Right cardiac atrium (tissue), 5 donors: Measurements from ENCODE around the gene C5orf46. TPM values are rescaled to one million over a fixed set of nuclear protein-coding genes. Genes with fewer than 3 reads are reported as not detected.
"Not testable (repeated sequence)": the region's sequence is repeated elsewhere in the genome, so short reads cannot be mapped to it uniquely, and the experiment has no call there.

ENCODE experiments used
- ATAC-seq, 2 donors: fragments of 200-7000 bp; cut with Tn5 transposase; one replicate each; pipeline versions ENCODE4 v1.8.0 to v1.9.1; 2020; ENCODE audit warnings: moderate library complexity in 2 of 2, mild to moderate bottlenecking in 1 of 2
- DNase-seq, 3 donors: peaks; one replicate each; pipeline ENCODE4 v3.0.0-alpha.2; 2020
- H3K27ac ChIP-seq: one replicate; pipeline ENCODE4 v1.5.1; 2013; ENCODE audit warnings: mild to moderate bottlenecking, low read length, control low read depth, moderate library complexity
- H3K27me3 ChIP-seq: one replicate; pipeline ENCODE4 v1.6.1; 2013; ENCODE audit not compliant: control insufficient read depth, insufficient read depth
- H3K4me1 ChIP-seq: one replicate; pipeline ENCODE4 v1.6.1; 2013; ENCODE audit warnings: low read length; ENCODE audit not compliant: control insufficient read depth, insufficient read depth
- H3K4me3 ChIP-seq: one replicate; pipeline ENCODE4 v1.5.1; 2013; ENCODE audit warnings: low read length, control low read depth
- H3K9me3 ChIP-seq: one replicate; pipeline ENCODE4 v1.6.1; 2013; ENCODE audit warnings: low read length; ENCODE audit not compliant: control insufficient read depth
- WGBS: extraction: QIAGEN DNeasy Blood & Tissue Kit; methylation state at CpG from one replicate; pipeline ENCODE4 v1.1.7; 2013; 5-methylcytosine and 5-hydroxymethylcytosine counted together
- intact Hi-C, 4 donors: fragments of 100-400 bp; cut with DNase I; formaldehyde crosslinking; loops; one replicate each; pipeline versions ENCODE4 v1.11.0 to v1.14.0; 2022 to 2023
- polyA plus RNA-seq: library from polyadenylated mRNA; stranded (reverse); fragments of 200-250 nt; gene quantifications from one replicate; pipeline ENCODE4 v1.2.3, GENCODE V29; 2013
- total RNA-seq, 4 donors: library from RNA; stranded (reverse); fragmentation: NEBNext Ultra II Directional; extraction: Animal tissue kit (Norgen Biotek cat#: 25700); gene quantifications; one replicate each; pipeline ENCODE4 v1.2.1, GENCODE V29; 2021
- donor health status: healthy with polysubstance abuse.
- donor health status: DM: no; HTN: yes; CAD: no.
- donor health status: DM: no; HTN: no; CAD: no.
- donor health status: DM: no; HTN: yes; CAD: no; lungs with severe emphysema.
- donor health status: DM: yes; HTN: yes; CAD: no.

C5orf46 gene
- total and polyA plus RNA-seq, 5 donors = 1.5 to 6.0 (median 2.9) TPM

- Histone ChIP-seq H3K9me3 (no peaks in the 10 kb centered on the region), H3K27ac (no peak overlapping the region), H3K27me3 (no peaks in the 10 kb centered on the region), H3K4me3 (no peak overlapping the region), H3K4me1 (no peaks in the 10 kb centered on the region)
- 43% methylated on average over 3 of the region's 3 CpGs for WGBS
- no peak for ATAC-seq
- no peak for DNase-seq
- intact Hi-C loops = no loop called here
Observed at GRCh38 chr5:147874910-147875367, 31.4 kb downstream of the C5orf46 start.

DNA sequence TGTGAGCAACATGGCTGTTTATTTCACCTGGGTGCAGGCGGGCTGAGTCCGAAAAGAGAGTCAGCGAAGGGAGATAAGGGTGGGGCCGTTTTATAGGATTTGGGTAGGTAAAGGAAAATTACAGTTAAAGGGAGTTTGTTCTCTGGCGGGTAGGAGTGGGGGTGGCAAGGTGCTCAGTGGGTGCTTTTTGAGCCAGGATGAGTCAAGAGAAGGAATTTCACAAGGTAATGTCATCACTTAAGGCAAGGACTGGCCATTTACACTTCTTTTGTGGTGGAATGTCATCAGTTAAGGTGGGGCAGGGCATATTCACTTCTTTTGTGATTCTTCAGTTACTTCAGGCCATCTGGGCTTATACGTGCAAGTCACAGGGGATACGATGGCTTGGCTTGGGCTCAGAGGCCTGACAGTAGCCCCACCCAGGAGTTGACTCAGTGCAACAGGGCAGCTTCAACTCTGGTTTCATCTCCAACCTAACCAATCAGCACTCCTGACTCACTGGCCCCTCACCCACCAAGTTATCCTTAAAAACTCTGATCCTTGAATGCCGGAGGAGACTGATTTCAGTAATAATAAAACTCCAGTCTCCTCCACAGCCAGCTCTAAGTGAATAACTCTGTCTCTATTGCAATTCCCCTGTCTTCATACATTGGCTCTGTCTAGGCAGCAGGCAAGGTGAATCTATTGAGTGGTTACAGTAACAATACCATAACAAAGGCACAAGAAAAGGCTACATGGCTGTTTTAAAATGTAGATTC, 32.0 kb downstream of the C5orf46 start:
- DNase-seq, H3K27me3 ChIP-seq, H3K4me1 ChIP-seq, H3K4me3 ChIP-seq, ATAC-seq, intact Hi-C loops, H3K9me3 ChIP-seq, H3K27ac ChIP-seq: not testable (repeated sequence)
- 79% methylated on average over 7 of the region's 8 CpGs for WGBS

DNA sequence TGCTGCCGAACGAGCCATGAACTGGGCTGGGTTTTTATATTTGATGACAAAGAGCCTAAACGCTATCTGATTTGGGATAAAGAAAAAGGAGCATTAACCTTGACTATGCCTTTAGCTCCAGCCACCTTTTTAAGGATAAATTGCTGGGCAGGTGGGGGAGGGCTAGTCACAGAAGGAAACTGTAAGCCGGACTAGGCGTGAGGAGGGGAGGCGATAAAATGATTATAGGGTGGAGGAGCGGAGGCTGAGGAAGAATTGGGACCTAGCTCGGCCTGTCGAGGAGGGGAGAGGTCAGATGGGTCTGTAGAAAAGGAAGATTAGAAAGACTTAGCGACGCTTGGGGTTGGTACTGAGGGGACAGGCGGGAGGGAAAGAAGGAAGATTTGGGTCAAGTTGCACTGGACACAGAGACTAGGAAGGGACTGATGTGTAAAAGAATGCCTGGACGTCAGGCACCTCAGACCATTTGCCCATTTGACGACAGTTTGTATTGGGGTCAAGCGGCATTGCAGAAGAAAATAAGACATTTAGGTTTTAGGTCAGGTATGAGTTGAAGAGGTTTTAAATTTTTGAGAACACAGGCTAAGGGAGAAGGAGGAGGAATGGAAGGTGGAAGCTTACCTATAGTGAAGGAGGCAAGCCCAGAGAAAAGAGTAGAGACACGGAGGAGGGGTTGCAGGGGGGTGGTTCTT, 33.4 kb downstream of the C5orf46 start:
- WGBS = 90% methylated on average over 16 of the region's 16 CpGs
- H3K27ac ChIP-seq, H3K4me3 ChIP-seq, H3K4me1 ChIP-seq, ATAC-seq, H3K27me3 ChIP-seq, H3K9me3 ChIP-seq, DNase-seq, intact Hi-C loops: not testable (repeated sequence)

GRCh38 chr5:147871980-147872549, 34.3 kb downstream of the C5orf46 start:
- H3K27ac ChIP-seq, H3K27me3 ChIP-seq, DNase-seq, ATAC-seq, intact Hi-C loops, H3K9me3 ChIP-seq, H3K4me3 ChIP-seq, H3K4me1 ChIP-seq: not testable (repeated sequence)
- 94% methylated on average over 18 of the region's 18 CpGs for WGBS

- H3K4me3 ChIP-seq, H3K27me3 ChIP-seq, H3K4me1 ChIP-seq, H3K27ac ChIP-seq, ATAC-seq, intact Hi-C loops, H3K9me3 ChIP-seq, DNase-seq: not testable (repeated sequence)
- 79% methylated on average over 6 of the region's 6 CpGs for WGBS
Observed at GRCh38 chr5:147869892-147870291, 36.4 kb downstream of the C5orf46 start.

- no peak overlapping the region for H3K4me3 ChIP-seq
- 54% methylated on average over 4 of the region's 4 CpGs for WGBS
- DNase-seq (no peak), ATAC-seq (no peak)
- no peaks in the 10 kb centered on the region for H3K4me1 ChIP-seq
- H3K9me3 ChIP-seq = no peaks in the 10 kb centered on the region
- intact Hi-C loops = no loop called here
- H3K27me3 ChIP-seq = no peaks in the 10 kb centered on the region
- no peak overlapping the region for H3K27ac ChIP-seq
Observed at GRCh38 chr5:147869112-147869511, 37.2 kb downstream of the C5orf46 start.

DNA sequence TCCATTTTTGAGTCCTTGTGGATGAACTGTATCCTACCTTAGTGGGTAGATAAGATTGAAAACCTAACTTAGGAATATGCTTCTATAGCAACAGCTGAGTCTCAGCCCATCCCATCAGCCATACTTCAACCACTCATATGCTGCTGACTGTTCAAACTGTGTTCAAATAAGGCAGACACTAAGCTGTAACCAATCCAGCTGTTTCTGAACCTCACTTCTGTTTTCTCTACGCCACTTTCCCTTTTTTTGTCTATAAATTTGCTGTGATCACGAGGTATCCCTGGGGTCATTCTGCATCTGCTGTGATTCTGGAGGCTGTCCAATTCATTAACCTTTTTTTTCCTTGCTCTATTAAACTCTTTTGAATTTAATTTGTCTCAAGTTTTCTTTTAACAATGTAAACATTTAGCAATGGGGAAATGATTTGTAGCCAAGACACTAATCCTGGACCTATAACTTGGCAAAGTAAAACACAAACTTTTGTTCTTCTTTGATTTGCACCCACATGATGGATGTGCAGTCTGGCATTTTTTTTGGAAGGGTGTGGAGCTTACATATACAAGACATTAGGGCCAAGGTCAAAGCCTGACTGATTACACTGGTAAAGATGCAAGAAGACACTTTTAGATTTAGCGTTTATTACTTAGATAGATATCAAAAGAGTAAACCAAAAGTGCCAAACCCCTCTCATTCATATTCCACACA, 42.7 kb downstream of the C5orf46 start:
- Histone ChIP-seq H3K27me3 (no peaks in the 10 kb centered on the region), H3K4me3 (no peak overlapping the region), H3K9me3 (no peaks in the 10 kb centered on the region), H3K4me1 (no peaks in the 10 kb centered on the region), H3K27ac (no peak overlapping the region)
- ATAC-seq (no peak), DNase-seq (no peak)
- 51% methylated on average over 3 of the region's 3 CpGs for WGBS
- intact Hi-C loops = no loop called here

- WGBS = 81% methylated on average over 1 of the region's 1 CpG
- Histone ChIP-seq H3K27ac (no peak overlapping the region), H3K9me3 (no peaks in the 10 kb centered on the region), H3K4me1 (no peaks in the 10 kb centered on the region), H3K4me3 (no peak overlapping the region), H3K27me3 (no peaks in the 10 kb centered on the region)
- intact Hi-C loops = no loop called here
- no peak for DNase-seq
- ATAC-seq = no peak
Observed at GRCh38 chr5:147860641-147861025, 45.7 kb downstream of the C5orf46 start.

DNA sequence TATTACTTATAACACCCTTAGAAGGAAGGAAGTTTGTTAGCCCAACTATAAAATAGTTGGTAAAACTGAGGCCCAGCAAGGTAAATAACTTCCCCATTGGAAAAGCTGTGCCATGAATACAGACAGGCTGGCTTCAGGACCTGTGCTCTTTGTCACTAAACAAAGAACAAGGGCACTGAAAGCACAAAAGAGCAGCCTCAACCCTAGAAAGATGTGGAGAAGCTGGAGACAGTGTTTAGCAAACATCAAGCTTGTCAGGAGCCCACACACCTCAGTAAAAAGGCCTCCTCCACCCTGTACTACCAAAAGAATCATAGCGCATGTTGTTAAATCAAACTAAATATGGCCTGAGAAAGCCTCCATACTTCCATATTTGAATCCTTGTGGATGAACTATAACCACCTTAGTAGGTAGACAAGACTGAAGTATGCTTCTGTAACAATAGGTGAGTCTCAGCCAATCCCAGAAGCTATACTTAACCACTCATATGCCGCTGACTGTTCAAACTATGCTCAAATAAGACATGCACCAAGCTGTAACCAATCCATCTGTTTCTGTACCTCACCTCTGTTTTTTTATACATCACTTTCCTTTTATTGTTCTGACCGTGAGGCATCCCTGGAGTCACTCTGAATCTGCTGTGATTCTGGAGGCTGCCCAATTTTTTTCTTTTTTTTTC, 46.2 kb downstream of the C5orf46 start:
- Histone ChIP-seq H3K27ac (no peak overlapping the region), H3K9me3 (no peaks in the 10 kb centered on the region), H3K4me3 (no peak overlapping the region), H3K4me1 (no peaks in the 10 kb centered on the region), H3K27me3 (no peaks in the 10 kb centered on the region)
- ATAC-seq (no peak), DNase-seq (no peak)
- intact Hi-C loops = loop anchor here in 2 of 4 donors (5.0 to 10.0 kb wide), 2 partner anchors 75 to 77 kb away; no protein-coding TSS in a partner anchor
- 85% methylated on average over 3 of the region's 3 CpGs for WGBS

- intact Hi-C loops = loop anchor here in 2 of 4 donors (5.0 to 10.0 kb wide), 2 partner anchors 76 to 79 kb away; no protein-coding TSS in a partner anchor
Observed at GRCh38 chr5:147858565-147858964, 47.8 kb downstream of the C5orf46 start.

More at GRCh38 chr5:147858565-147858964, 47.8 kb downstream of the C5orf46 start:
- Histone ChIP-seq H3K4me3 (no peak overlapping the region), H3K27ac (no peak overlapping the region), H3K27me3 (no peaks in the 10 kb centered on the region), H3K4me1 (no peaks in the 10 kb centered on the region), H3K9me3 (no peaks in the 10 kb centered on the region)
- WGBS = 70% methylated on average over 1 of the region's 1 CpG
- ATAC-seq (no peak), DNase-seq (no peak)
